ENCODE data around the gene CNTN5. TPM values are rescaled to one million over a fixed set of nuclear protein-coding genes. Genes with fewer than 3 reads are reported as not detected.

CNTN5 gene
- total RNA-seq, 1 donor: under 0.01 TPM

DNA sequence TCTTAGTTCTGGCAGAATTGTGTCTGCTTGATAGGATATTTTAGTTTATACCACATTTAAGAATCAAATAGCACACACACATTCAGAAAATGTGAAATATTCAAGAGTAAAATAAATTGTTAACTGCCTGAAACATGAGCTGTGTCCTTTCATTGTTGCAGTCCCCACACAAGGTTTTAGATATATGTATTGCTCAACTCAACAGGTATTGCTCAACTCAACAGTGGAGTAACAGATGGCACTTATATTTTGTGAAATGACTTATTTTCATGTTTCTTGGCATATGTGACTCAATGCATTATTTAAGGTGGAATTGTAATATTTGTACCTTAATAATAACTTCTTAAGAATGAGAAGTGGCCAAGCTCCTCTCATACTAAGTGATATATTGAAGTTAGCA is 760.3 kb downstream of the CNTN5 start:
- TF ChIP-seq, protein P1, sequence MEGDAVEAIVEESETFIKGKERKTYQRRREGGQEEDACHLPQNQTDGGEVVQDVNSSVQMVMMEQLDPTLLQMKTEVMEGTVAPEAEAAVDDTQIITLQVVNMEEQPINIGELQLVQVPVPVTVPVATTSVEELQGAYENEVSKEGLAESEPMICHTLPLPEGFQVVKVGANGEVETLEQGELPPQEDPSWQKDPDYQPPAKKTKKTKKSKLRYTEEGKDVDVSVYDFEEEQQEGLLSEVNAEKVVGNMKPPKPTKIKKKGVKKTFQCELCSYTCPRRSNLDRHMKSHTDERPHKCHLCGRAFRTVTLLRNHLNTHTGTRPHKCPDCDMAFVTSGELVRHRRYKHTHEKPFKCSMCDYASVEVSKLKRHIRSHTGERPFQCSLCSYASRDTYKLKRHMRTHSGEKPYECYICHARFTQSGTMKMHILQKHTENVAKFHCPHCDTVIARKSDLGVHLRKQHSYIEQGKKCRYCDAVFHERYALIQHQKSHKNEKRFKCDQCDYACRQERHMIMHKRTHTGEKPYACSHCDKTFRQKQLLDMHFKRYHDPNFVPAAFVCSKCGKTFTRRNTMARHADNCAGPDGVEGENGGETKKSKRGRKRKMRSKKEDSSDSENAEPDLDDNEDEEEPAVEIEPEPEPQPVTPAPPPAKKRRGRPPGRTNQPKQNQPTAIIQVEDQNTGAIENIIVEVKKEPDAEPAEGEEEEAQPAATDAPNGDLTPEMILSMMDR (IDR thresholded peaks at IDR 0.05; ENCODE audit: insufficient read depth, low read depth, low read length): no peak
- peak; percentile 2 for DNase-seq (ENCODE audit: low read depth)

DNA sequence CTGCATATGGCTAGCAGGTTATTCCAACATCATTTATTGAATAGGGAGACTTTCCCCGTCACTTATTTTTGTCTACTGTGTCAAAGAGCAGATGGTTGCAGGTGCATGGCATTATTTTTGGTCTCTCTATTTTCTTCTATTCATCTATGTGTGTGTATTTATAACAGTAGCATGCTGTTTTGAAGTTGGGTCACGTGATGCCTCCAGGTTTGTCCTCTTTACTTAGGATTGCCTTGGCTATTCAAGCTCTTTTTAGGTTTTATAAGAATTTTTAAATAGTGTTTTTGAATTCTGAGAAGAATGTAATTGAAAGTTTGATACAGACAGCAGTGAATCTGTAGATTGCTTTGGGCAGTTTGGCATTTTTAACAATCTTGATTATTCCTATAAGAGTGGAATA is 770.6 kb downstream of the CNTN5 start:
- DNase-seq (ENCODE audit: low read depth): no peak

More for the DNA sequence above, 760.3 kb downstream of the CNTN5 start:
- no peak overlapping the region for H3K4me3 ChIP-seq (ENCODE audit: low read depth, low read length)

DNA sequence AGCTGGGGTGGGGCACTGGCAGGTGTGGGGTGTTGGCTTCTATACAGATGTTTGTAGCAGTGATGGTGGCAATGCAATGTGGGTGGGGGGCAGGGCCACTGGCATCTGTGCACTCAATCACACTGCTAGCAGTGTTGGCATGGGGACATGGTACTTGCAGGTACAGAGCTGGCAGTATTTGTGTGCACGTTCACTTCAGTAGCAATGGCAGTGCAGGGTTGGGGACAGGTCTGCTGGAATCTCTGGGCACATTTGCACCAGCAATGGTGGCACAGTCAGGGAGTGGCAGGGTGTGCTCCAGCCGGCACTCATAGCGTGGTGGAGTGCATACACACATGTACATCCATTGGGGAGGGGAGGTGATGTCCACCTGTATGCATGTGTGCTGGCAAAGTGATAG is 775.2 kb downstream of the CNTN5 start:
- no peak for DNase-seq (ENCODE audit: low read depth)
- H3K4me3 ChIP-seq (ENCODE audit: low read depth, low read length): no peak overlapping the region
- TF ChIP-seq, protein P1 (IDR thresholded peaks at IDR 0.05; ENCODE audit: insufficient read depth, low read depth, low read length): no peak

More for the DNA sequence above, 770.6 kb downstream of the CNTN5 start:
- TF ChIP-seq, protein P1 (IDR thresholded peaks at IDR 0.05; ENCODE audit: insufficient read depth, low read depth, low read length): no peak
- H3K4me3 ChIP-seq (ENCODE audit: low read depth, low read length): no peak overlapping the region

DNA sequence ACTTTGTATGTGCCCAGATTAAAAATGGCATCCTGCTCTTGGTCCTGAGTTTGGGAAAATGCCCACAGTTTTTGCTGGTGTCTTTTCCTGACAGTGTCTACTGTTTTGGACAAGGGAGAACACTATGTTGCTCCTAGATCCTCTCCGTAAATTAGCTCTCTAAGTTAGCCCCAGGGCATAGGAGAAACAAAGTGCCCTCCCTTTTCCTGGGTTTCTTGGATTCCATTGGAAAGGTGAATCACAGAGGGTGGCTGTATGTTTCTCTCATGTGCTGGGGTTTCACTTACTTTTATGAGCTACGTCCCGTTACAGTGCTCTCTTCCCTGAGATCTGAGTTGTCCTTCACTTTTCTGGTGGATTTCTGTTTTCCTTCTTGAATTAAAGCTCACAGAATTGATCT is 782.8 kb downstream of the CNTN5 start:
- TF ChIP-seq, protein P1 (IDR thresholded peaks at IDR 0.05; ENCODE audit: insufficient read depth, low read depth, low read length): no peak
- H3K4me3 ChIP-seq (ENCODE audit: low read depth, low read length): no peak overlapping the region
- no peak for DNase-seq (ENCODE audit: low read depth)

DNA sequence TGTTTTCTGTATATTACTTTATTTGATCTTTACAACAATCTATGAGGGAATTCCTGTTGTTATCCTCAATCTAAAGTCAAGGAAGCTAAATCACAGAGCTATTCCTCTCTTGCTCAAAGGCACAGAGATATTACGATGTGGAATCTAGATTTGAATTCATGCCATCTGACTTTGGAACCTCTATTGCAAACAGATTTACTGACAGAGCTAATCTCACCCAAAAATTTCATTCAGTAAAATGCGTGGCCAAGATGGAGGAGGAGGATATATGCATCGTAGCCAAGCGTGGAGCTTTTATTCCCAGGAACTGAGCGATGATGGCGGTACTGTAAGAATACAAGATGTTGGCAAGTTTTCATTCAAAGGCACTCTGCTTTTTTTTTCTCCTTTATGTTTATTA is 791.8 kb downstream of the CNTN5 start:
- TF ChIP-seq, protein P1 (IDR thresholded peaks at IDR 0.05; ENCODE audit: insufficient read depth, low read depth, low read length): no peak
- no peak overlapping the region for H3K4me3 ChIP-seq (ENCODE audit: low read depth, low read length)
- DNase-seq (ENCODE audit: low read depth): no peak

DNA sequence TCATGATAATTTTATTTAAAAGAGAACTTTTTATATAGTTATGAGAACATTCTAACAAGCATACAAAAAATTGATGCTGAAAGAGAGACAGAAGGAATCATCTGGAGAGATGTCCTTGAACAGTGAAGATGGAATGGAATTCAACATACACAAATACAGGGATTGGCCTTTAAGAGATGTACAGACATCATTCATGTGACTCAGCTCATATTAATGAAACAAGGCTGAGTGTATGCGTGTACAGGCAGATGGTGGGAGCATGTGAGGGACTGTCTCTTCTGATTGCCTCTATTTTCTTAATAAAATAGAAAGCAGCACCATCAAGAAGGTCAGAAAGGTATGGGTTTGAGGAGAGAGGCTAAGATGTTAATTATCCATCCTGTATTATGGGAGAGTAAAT is 793.3 kb downstream of the CNTN5 start:
- no peak overlapping the region for H3K4me3 ChIP-seq (ENCODE audit: low read depth, low read length)
- DNase-seq (ENCODE audit: low read depth): no peak
- TF ChIP-seq, protein P1 (IDR thresholded peaks at IDR 0.05; ENCODE audit: insufficient read depth, low read depth, low read length): no peak

DNA sequence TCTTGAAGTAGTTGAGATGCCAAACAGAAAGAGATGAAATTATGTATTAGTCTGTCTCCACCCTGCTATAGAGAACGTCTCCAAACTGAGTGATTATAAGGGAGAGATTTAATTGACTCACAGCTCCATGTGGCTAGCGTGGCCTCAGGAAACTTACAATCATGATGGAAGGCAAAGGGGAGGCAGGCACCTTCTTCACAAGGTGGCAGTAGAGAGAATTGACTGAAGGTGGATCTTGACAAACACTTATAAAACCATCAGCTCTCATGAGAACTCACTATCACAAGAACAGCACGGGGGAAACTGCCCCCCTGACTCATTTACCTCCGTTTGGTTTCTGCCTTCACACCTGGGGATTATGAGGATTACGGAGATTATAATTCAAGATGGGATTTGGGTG is 794.0 kb downstream of the CNTN5 start:
- DNase-seq (ENCODE audit: low read depth): no peak
- no peak overlapping the region for H3K4me3 ChIP-seq (ENCODE audit: low read depth, low read length)
- TF ChIP-seq, protein P1 (IDR thresholded peaks at IDR 0.05; ENCODE audit: insufficient read depth, low read depth, low read length): no peak
